B cell (primary cell): Measurements from ENCODE around the gene HIPK2.

Experiments used
- CTCF ChIP-seq: fragments of 200-600 bp; IDR thresholded peaks from one replicate; pipeline ENCODE4 v1.8.0; 2022; ENCODE audit warnings: antibody characterized with exemption, mild to moderate bottlenecking
- EZH2 ChIP-seq: IDR thresholded peaks from 2 replicates; pipeline ENCODE4 v1.6.1; 2012; ENCODE audit warnings: borderline replicate concordance, low read depth, mild to moderate bottlenecking, moderate library complexity, low read length; ENCODE audit not compliant: insufficient read depth, poor library complexity, severe bottlenecking

DNA sequence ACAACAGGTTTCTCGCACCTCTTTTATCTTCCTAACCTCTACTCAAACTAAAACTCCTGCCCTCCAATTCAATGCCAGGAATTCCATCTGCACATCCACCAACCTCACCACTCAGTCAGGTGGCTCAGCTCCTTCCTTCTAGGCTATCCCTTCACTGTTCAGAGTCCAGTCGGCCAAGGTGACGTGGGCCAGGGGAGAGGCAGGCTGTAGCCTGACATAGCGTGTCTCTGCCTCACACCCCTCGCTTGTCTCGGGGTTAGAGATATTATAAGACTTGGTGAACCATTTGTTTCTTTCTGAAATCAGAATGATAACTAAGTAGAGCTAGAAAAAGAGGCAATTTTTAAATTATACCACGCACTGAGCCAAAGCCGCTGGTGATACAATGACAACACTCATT, 31.1 kb downstream of the HIPK2 start:
- TF ChIP-seq CTCF (no peak), EZH2 (no peak)
